ENCODE data around the gene FBXL17.

FBXL17 gene

GRCh38 chr5:107871023-107871422, 510.9 kb downstream of the FBXL17 start:
- H3K4me3 ChIP-seq (ENCODE audit: low read depth, low read length): no peak overlapping the region
- no peaks in the 10 kb centered on the region for H3K9me3 ChIP-seq (ENCODE audit: control insufficient read depth, insufficient read depth, low read depth, low read length)
- TF ChIP-seq SP7 (tag by site-specific recombination; IDR thresholded peaks at IDR 0.05) (no peak), ZNF404 (tag by site-specific recombination; IDR thresholded peaks at IDR 0.05) (no peak), ZNF416 (tag by site-specific recombination; IDR thresholded peaks at IDR 0.05) (no peak), ZNF121 (tag by site-specific recombination; IDR thresholded peaks at IDR 0.05) (no peak), ZNF549 (tag by site-specific recombination; IDR thresholded peaks at IDR 0.05) (no peak), ZNF521 (tag by site-specific recombination; IDR thresholded peaks at IDR 0.05) (no peak), MZF1 (tag by site-specific recombination; IDR thresholded peaks at IDR 0.05; ENCODE audit: borderline replicate concordance) (no peak), AEBP2 (tag by site-specific recombination; IDR thresholded peaks at IDR 0.05; ENCODE audit: borderline replicate concordance) (no peak), ZNF354C (tag by site-specific recombination; IDR thresholded peaks at IDR 0.05; ENCODE audit: borderline replicate concordance, low read depth) (no peak), OVOL3 (tag by site-specific recombination; IDR thresholded peaks at IDR 0.05) (no peak), ZSCAN4 (tag by site-specific recombination; IDR thresholded peaks at IDR 0.05) (no peak)
- H3K4me1 ChIP-seq (ENCODE audit: control insufficient read depth, insufficient read depth, low read length): peaks cover 8% of the 10 kb centered on the region
- ChIA-PET POLR2A (no interaction called here), CTCF (no interaction called here)
- H3K27ac ChIP-seq (ENCODE audit: extremely low read depth, low read depth, low read length): no peak overlapping the region
- no peaks in the 10 kb centered on the region for H3K36me3 ChIP-seq (ENCODE audit: control insufficient read depth in 2 of 2, insufficient read depth in 1 of 2, low read length in 2 of 2)

GRCh38 chr5:107869438-107870115, 512.3 kb downstream of the FBXL17 start:
- H3K36me3 ChIP-seq (ENCODE audit: control insufficient read depth in 2 of 2, insufficient read depth in 1 of 2, low read length in 2 of 2): no peaks in the 10 kb centered on the region
- H3K4me3 ChIP-seq (ENCODE audit: low read depth, low read length): no peak overlapping the region
- no peak for TF ChIP-seq ZNF76 (tag by site-specific recombination; IDR thresholded peaks at IDR 0.05; ENCODE audit: borderline replicate concordance, low read depth)
- peaks cover 8% of the 10 kb centered on the region for H3K4me1 ChIP-seq (ENCODE audit: control insufficient read depth, insufficient read depth, low read length)
- ChIA-PET CTCF (no interaction called here), POLR2A (no interaction called here)
- H3K9me3 ChIP-seq (ENCODE audit: control insufficient read depth, insufficient read depth, low read depth, low read length): no peaks in the 10 kb centered on the region
- H3K27ac ChIP-seq (ENCODE audit: extremely low read depth, low read depth, low read length): no peak overlapping the region

GRCh38 chr5:107868650-107869409, 513.1 kb downstream of the FBXL17 start:
- Histone ChIP-seq H3K27ac (ENCODE audit: extremely low read depth, low read depth, low read length) (no peak overlapping the region), H3K9me3 (ENCODE audit: control insufficient read depth, insufficient read depth, low read depth, low read length) (no peaks in the 10 kb centered on the region), H3K36me3 (ENCODE audit: control insufficient read depth in 2 of 2, insufficient read depth in 1 of 2, low read length in 2 of 2) (no peaks in the 10 kb centered on the region), H3K4me1 (ENCODE audit: control insufficient read depth, insufficient read depth, low read length) (peaks cover 3% of the 10 kb centered on the region), H3K4me3 (ENCODE audit: low read depth, low read length) (no peak overlapping the region)
- POLR2A ChIA-PET: no interaction called here
- no peak for TF ChIP-seq ZNF600 (tag by site-specific recombination; IDR thresholded peaks at IDR 0.05)
- no peak for TF ChIP-seq ZNF692 (tag by site-specific recombination; IDR thresholded peaks at IDR 0.05)
- TF ChIP-seq REST (tag by site-specific recombination; IDR thresholded peaks at IDR 0.05): no peak
- no peak for TF ChIP-seq HOXD13 (CRISPR knock-in tag; IDR thresholded peaks at IDR 0.05; ENCODE audit: borderline replicate concordance)
- no peak for TF ChIP-seq ZSCAN4 (tag by site-specific recombination; IDR thresholded peaks at IDR 0.05)
- CTCF ChIA-PET: interaction anchor here (0.7 kb wide), 1 partner anchor 332 kb away, joined by 3 read pairs; no protein-coding TSS in a partner anchor
